T-helper 2 cell treated with Interferon-gamma antibody and Interleukin-4, amounts not matched to agents 5 μg/mL and 100 μg/mL, for 36 hours (primary cell): ENCODE results near the gene DFFB.

Experiments used
- DNase-seq: peaks from one replicate; pipeline ENCODE4 v3.0.0; 2021; ENCODE audit warnings: low spot score
- H3K27ac Mint-ChIP-seq: one replicate; pipeline ENCODE4 v1.8.0; 2021; ENCODE audit warnings: mild to moderate bottlenecking, mixed read lengths
- H3K27me3 Mint-ChIP-seq: one replicate; pipeline ENCODE4 v1.8.0; 2021; ENCODE audit warnings: low read depth, mixed read lengths
- H3K36me3 Mint-ChIP-seq: one replicate; pipeline ENCODE4 v1.8.0; 2021; ENCODE audit warnings: low read depth, mixed read lengths
- H3K4me1 Mint-ChIP-seq: one replicate; pipeline ENCODE4 v1.8.0; 2021; ENCODE audit warnings: low read depth, mixed read lengths
- H3K4me3 Mint-ChIP-seq: one replicate; pipeline ENCODE4 v1.8.0; 2022; ENCODE audit warnings: mild to moderate bottlenecking, moderate library complexity, mixed read lengths
- H3K9me3 Mint-ChIP-seq: one replicate; pipeline ENCODE4 v1.8.0; 2021; ENCODE audit warnings: mixed read lengths

The DFFB gene

DNA sequence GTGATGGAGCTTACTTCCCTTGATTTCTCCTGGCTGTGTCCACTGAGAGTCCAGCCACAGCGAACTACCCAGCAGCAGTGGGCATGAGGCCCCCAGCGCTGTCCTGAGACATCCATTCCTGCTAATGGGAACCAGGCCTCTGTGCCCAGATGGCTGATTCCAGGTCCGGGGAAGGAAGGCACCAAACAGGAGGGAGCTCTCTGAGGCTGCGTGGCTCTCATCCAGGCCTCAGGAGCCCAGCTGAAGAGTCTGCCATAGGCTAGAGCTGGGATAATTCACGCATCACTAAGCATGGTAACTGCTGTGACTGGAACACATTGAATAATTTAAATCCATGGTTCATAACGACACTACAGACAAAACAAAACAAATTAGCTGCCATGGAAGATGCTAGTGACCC, 36.3 kb upstream of the DFFB start:
- peaks cover 12% of the 10 kb centered on the region for H3K36me3 Mint-ChIP-seq
- DNase-seq: no peak

DNA sequence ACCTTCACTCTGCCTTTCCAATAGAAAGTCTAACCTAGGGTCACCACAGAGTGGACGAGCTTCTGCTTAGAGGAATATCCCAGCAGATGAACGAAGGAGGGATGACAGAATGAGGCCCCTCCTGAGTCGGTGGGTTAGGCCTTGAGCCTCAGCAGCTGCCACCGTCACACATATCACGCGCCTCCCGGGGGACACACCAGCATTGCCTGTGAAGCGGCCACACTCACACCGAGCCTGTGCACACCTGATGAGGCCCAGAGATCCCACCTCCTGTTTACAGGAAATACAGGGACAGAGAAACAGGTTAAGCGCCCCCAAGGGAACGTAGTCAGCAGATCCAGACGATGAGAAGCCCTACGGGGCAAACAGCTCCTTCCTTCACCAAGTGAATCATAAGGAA, 35.8 kb upstream of the DFFB start:
- Mint-ChIP-seq H3K9me3 (no peaks in the 10 kb centered on the region), H3K36me3 (peaks cover 13% of the 10 kb centered on the region), H3K4me1 (no peaks in the 10 kb centered on the region), H3K27me3 (no peaks in the 10 kb centered on the region), H3K27ac (no peak overlapping the region), H3K4me3 (no peak overlapping the region)
- no peak for DNase-seq

More for the DNA sequence above, 36.3 kb upstream of the DFFB start:
- Mint-ChIP-seq H3K4me1 (no peaks in the 10 kb centered on the region), H3K4me3 (no peak overlapping the region), H3K27ac (no peak overlapping the region), H3K9me3 (no peaks in the 10 kb centered on the region), H3K27me3 (no peaks in the 10 kb centered on the region)

DNA sequence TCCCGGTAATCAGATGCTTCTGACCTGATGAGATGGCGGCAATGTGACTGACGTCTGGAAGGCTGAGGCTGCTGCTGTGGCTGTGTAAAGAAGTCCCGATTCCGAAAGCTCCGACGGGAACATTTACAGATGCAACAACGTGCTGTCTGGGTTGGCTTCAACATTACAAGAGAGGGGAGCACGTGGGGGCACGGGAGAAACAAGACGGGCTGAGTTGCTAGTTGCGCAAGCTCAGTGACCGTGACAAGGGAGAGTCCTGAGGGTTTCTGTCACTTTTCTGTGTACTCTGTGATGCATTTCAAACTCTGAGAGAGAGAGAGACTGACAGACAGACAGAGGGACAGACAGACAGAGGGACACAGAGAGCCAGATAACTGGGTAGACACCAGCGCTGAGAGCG, 35.4 kb upstream of the DFFB start:
- no peak for DNase-seq
- Mint-ChIP-seq H3K27me3 (no peaks in the 10 kb centered on the region), H3K4me3 (no peak overlapping the region), H3K4me1 (no peaks in the 10 kb centered on the region), H3K36me3 (peaks cover 14% of the 10 kb centered on the region), H3K9me3 (no peaks in the 10 kb centered on the region), H3K27ac (peak overlapping the region; percentile 19)

GRCh38 chr1:3822421-3822820, 34.9 kb upstream of the DFFB start:
- Mint-ChIP-seq H3K27me3 (no peaks in the 10 kb centered on the region), H3K36me3 (peaks cover 14% of the 10 kb centered on the region), H3K27ac (no peak overlapping the region), H3K4me1 (no peaks in the 10 kb centered on the region), H3K4me3 (no peak overlapping the region), H3K9me3 (no peaks in the 10 kb centered on the region)
- no peak for DNase-seq

GRCh38 chr1:3824650-3825049, 32.6 kb upstream of the DFFB start:
- no peaks in the 10 kb centered on the region for H3K4me1 Mint-ChIP-seq
- H3K36me3 Mint-ChIP-seq: peaks cover 25% of the 10 kb centered on the region
- H3K27ac Mint-ChIP-seq: no peak overlapping the region
- no peak overlapping the region for H3K4me3 Mint-ChIP-seq
- no peaks in the 10 kb centered on the region for H3K27me3 Mint-ChIP-seq
- H3K9me3 Mint-ChIP-seq: no peaks in the 10 kb centered on the region
- no peak for DNase-seq

- H3K27me3 Mint-ChIP-seq: no peaks in the 10 kb centered on the region
- H3K36me3 Mint-ChIP-seq: peaks cover 25% of the 10 kb centered on the region
- H3K4me1 Mint-ChIP-seq: no peaks in the 10 kb centered on the region
- DNase-seq: no peak
- no peaks in the 10 kb centered on the region for H3K9me3 Mint-ChIP-seq
- no peak overlapping the region for H3K27ac Mint-ChIP-seq
- no peak overlapping the region for H3K4me3 Mint-ChIP-seq
These were observed 31.9 kb upstream of the DFFB start for GRCh38 chr1:3825356-3825755.

DNA sequence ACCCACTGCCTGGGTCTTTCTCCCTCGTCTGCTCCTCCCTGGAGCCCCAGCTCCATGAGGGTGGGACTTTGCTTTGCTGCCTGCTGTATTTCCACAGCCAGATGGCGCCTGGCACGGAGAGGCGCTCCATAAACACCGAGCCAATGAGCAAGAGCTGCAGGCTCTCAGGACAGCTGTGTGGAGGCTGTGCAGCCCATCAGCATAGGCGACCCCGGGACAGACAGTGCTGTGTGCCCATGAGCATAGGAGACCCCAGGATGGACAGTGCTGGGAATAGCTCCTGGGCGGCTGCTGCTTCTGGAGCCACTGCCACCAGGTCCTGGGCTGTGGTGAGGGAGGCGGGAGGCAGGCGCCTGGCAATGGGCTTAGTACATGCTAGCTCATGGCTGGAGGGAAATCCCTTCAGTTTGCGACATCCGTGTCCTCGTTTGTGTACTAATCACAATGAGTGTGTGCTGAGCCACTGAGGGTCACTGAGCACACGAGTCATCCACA, 29.4 kb upstream of the DFFB start:
- Mint-ChIP-seq H3K27ac (no peak overlapping the region), H3K36me3 (peaks cover 30% of the 10 kb centered on the region), H3K4me3 (no peak overlapping the region), H3K9me3 (no peaks in the 10 kb centered on the region), H3K4me1 (no peaks in the 10 kb centered on the region), H3K27me3 (no peaks in the 10 kb centered on the region)
- no peak for DNase-seq

DNA sequence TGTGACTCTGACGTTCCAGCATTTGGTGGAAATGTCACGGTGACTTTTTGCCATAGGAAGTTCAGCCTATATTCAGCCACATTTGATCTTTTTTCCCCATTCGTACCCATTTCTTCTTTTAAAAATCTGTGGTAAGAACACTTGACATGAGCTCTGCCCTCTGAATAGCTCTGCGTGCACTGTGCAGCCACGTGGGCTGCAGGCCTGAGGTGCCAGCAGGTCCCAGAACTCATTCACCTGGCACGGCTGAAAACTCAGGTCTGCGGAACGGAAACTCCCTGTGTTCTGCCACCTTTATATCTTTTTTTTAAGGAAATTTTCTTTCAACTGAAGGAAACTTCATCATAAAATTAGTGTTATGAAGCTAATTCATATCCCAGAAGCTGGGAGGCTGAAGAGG, 28.9 kb upstream of the DFFB start:
- Mint-ChIP-seq H3K4me1 (no peaks in the 10 kb centered on the region), H3K27me3 (no peaks in the 10 kb centered on the region), H3K36me3 (peaks cover 33% of the 10 kb centered on the region), H3K4me3 (no peak overlapping the region), H3K27ac (no peak overlapping the region), H3K9me3 (no peaks in the 10 kb centered on the region)
- DNase-seq: no peak

DNA sequence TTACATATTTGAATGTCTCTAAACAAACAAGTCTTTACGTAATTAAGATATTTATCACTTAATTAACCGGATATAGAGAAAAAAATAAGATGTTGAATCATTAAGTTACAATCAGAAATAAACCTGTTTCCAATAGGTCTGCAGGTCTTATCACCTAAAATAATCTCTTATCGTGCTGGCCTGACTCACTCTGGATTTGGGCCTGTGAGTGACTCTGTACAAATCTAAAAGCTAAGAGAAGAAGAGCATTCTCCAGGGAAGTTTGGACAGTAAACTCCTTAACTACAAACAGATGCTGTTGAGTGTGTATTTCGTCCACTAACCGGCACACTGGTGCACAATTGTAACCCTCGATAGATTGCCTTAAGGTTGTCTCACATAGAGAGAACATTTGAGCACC, 25.6 kb upstream of the DFFB start:
- no peak overlapping the region for H3K27ac Mint-ChIP-seq
- H3K36me3 Mint-ChIP-seq: peaks cover 35% of the 10 kb centered on the region
- H3K4me1 Mint-ChIP-seq: no peaks in the 10 kb centered on the region
- H3K4me3 Mint-ChIP-seq: no peak overlapping the region
- no peak for DNase-seq
- no peaks in the 10 kb centered on the region for H3K27me3 Mint-ChIP-seq
- no peaks in the 10 kb centered on the region for H3K9me3 Mint-ChIP-seq

GRCh38 chr1:3834701-3835100, 22.6 kb upstream of the DFFB start:
- H3K36me3 Mint-ChIP-seq: peaks cover 53% of the 10 kb centered on the region
- H3K9me3 Mint-ChIP-seq: peaks cover 5% of the 10 kb centered on the region
- no peak overlapping the region for H3K4me3 Mint-ChIP-seq
- no peak for DNase-seq
- H3K27ac Mint-ChIP-seq: no peak overlapping the region
- H3K27me3 Mint-ChIP-seq: no peaks in the 10 kb centered on the region
- no peaks in the 10 kb centered on the region for H3K4me1 Mint-ChIP-seq

DNA sequence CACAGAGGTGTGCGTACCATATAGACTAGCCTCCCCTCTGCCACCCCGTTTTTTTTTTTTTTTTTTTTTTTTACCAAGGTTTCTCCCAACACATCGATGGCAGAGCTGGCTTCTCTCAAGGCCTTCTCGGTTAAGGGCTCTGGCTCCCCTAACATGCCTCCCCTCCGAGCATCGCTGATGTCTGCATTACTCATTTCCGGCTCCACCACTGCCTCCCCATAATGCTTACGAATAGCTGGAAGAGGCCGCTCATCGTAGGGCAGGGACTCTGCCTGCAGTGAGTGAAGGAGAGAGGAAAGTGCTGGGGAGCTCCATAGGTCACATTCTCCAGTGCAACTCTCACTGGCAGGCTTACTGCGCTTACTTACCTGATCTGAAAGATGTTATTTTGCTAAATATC, 20.9 kb upstream of the DFFB start:
- peaks cover 57% of the 10 kb centered on the region for H3K36me3 Mint-ChIP-seq
- no peak for DNase-seq
- peaks cover 5% of the 10 kb centered on the region for H3K9me3 Mint-ChIP-seq
- H3K4me1 Mint-ChIP-seq: no peaks in the 10 kb centered on the region
- no peak overlapping the region for H3K4me3 Mint-ChIP-seq
- no peak overlapping the region for H3K27ac Mint-ChIP-seq
- no peaks in the 10 kb centered on the region for H3K27me3 Mint-ChIP-seq

DNA sequence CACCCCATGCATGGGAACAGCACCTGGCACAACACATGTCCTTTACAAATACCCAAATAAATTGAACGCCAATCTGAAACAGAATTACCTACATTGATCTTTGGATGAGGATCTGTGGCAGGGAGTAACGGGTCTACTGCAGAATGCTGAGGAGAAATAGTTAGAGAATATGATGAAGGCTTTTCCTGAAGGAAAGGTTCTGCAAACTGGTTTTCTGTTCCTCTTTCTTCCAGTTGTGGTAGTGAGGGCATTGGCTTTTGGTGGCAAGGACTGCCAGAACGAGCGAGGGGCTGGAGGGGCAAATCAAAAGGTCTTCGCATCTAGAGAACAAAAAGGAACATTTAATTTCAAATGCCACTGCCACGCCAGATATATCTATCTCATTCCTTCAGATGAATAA, 20.1 kb upstream of the DFFB start:
- H3K4me3 Mint-ChIP-seq: no peak overlapping the region
- peaks cover 5% of the 10 kb centered on the region for H3K9me3 Mint-ChIP-seq
- no peak overlapping the region for H3K27ac Mint-ChIP-seq
- peaks cover 57% of the 10 kb centered on the region for H3K36me3 Mint-ChIP-seq
- no peaks in the 10 kb centered on the region for H3K27me3 Mint-ChIP-seq
- H3K4me1 Mint-ChIP-seq: no peaks in the 10 kb centered on the region
- DNase-seq: no peak

GRCh38 chr1:3837685-3838084, 19.6 kb upstream of the DFFB start:
- Mint-ChIP-seq H3K27me3 (no peaks in the 10 kb centered on the region), H3K27ac (no peak overlapping the region), H3K36me3 (peaks cover 62% of the 10 kb centered on the region), H3K9me3 (peaks cover 5% of the 10 kb centered on the region), H3K4me1 (no peaks in the 10 kb centered on the region), H3K4me3 (no peak overlapping the region)
- DNase-seq: no peak

DNA sequence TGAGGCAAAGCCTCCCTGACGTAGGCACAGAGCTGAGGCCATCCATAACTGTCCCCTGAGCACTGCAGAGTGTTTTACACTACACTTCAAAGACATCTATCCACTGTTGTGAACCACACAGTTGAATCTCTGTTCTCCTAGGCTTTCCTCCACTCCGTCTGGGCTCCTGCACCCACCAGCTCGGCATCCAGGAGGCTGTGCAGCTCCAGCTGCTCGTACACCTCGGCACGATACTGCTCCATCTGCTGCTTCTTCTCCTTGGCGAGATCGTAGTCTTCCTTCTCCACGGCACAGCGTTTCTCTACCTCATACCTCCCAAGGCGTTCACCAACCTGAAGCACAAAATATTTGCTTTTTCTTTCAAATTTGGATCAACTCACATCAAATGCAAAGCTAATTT, 18.5 kb upstream of the DFFB start:
- Mint-ChIP-seq H3K27ac (no peak overlapping the region), H3K27me3 (no peaks in the 10 kb centered on the region), H3K9me3 (peaks cover 5% of the 10 kb centered on the region), H3K36me3 (peaks cover 66% of the 10 kb centered on the region), H3K4me1 (no peaks in the 10 kb centered on the region), H3K4me3 (no peak overlapping the region)
- DNase-seq: no peak

DNA sequence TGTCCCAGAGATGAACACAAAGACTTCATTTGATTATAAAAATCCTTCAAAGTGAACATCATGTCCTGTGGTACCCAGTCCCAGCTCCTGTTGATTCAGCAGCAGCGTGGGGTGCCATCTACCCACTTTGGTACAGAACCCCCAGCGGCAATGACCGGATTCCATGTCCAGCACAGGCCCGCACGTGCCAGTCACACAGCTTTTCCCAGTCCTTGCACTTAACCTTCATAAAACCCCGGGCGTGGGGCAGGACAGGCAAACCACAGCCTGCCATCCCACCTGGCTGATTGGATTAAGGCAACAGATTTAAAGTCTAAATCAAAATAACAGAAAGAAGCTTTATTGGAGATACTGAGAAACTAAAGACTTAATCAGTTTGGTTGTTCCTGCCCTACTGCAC, 15.8 kb upstream of the DFFB start:
- H3K27me3 Mint-ChIP-seq: no peaks in the 10 kb centered on the region

More for the DNA sequence above, 15.8 kb upstream of the DFFB start:
- H3K4me3 Mint-ChIP-seq: no peak overlapping the region
- no peaks in the 10 kb centered on the region for H3K4me1 Mint-ChIP-seq
- no peak overlapping the region for H3K27ac Mint-ChIP-seq
- no peak for DNase-seq
- peaks cover 5% of the 10 kb centered on the region for H3K9me3 Mint-ChIP-seq
- peaks cover 65% of the 10 kb centered on the region for H3K36me3 Mint-ChIP-seq
